ENCODE results near the gene CTAGE4. TPM values are rescaled to one million over a fixed set of nuclear protein-coding genes. Genes with fewer than 3 reads are reported as not detected.
"Not testable (repeated sequence)": the region's sequence is repeated elsewhere in the genome, so short reads cannot be mapped to it uniquely, and the experiment has no call there.

The CTAGE4 gene
- total and polyA plus RNA-seq, 9 of the 15 experiments (the other 6 are each of a cell fraction or from before 2014, with no cell fraction given): 0.04 to 0.17 (median 0.07) TPM; not detected in 5

GRCh38 chr7:144179165-144179479 lies 4.1 kb upstream of the CTAGE4 start:
- H3K9ac ChIP-seq (ENCODE audit: insufficient read depth in 1 of 2, low read depth in 2 of 2, low read length in 2 of 2); H3K36me3 ChIP-seq (ENCODE audit: control insufficient read depth, insufficient read depth, low read length); in situ Hi-C loops (cut with MboI); H3K4me2 ChIP-seq (ENCODE audit: insufficient read depth, low read length); H3K9me1 ChIP-seq (ENCODE audit: control insufficient read depth, insufficient read depth, low read length); FAIRE-seq; DNase-seq (ENCODE audit: extremely low read depth in 1 of 4, low spot score in 3 of 4); POLR2A ChIA-PET; CTCF ChIA-PET (ENCODE audit: low intra/inter-chr PET ratio); H2AFZ ChIP-seq (ENCODE audit: low read depth, low read length); H4K20me1 ChIP-seq (replicated peaks; ENCODE audit: control insufficient read depth, insufficient read depth, low read length); H3K79me2 ChIP-seq (ENCODE audit: control insufficient read depth, insufficient read depth, low read length); ATAC-seq; H3K4me1 ChIP-seq (replicated peaks in 1 of 2; ENCODE audit: control insufficient read depth in 2 of 2, insufficient read depth in 2 of 2, low read length in 2 of 2); H3K27ac ChIP-seq (ENCODE audit: extremely low read depth, low read depth, low read length); BruUV-seq (replicated peaks); H3K4me3 ChIP-seq; H3K27me3 ChIP-seq (ENCODE audit: control insufficient read depth in 2 of 2, insufficient read depth in 2 of 2, low read length in 2 of 2); H3K9me3 ChIP-seq (replicated peaks; ENCODE audit: control insufficient read depth, insufficient read depth, low read depth, low read length): not testable (repeated sequence)
- 0% methylated on average over 1 of the region's 2 CpGs for WGBS (ENCODE audit: insufficient coverage, low coverage, missing lambda C conversion rate)
- intact Hi-C loops (cut with micrococcal nuclease): loop anchor here (10.0 kb wide), 1 partner anchor 216 kb away; no protein-coding TSS in a partner anchor

- POLR2A ChIA-PET; DNase-seq (ENCODE audit: extremely low read depth in 1 of 4, low spot score in 3 of 4); H3K27me3 ChIP-seq (ENCODE audit: control insufficient read depth in 2 of 2, insufficient read depth in 2 of 2, low read length in 2 of 2); H3K4me3 ChIP-seq; H4K20me1 ChIP-seq (replicated peaks; ENCODE audit: control insufficient read depth, insufficient read depth, low read length); H3K4me2 ChIP-seq (ENCODE audit: insufficient read depth, low read length); H3K9me1 ChIP-seq (ENCODE audit: control insufficient read depth, insufficient read depth, low read length); H3K9ac ChIP-seq (ENCODE audit: insufficient read depth in 1 of 2, low read depth in 2 of 2, low read length in 2 of 2); H2AFZ ChIP-seq (ENCODE audit: low read depth, low read length); intact Hi-C loops (cut with micrococcal nuclease); H3K79me2 ChIP-seq (ENCODE audit: control insufficient read depth, insufficient read depth, low read length); BruUV-seq (replicated peaks); H3K36me3 ChIP-seq (ENCODE audit: control insufficient read depth, insufficient read depth, low read length); H3K9me3 ChIP-seq (replicated peaks; ENCODE audit: control insufficient read depth, insufficient read depth, low read depth, low read length); in situ Hi-C loops (cut with MboI); FAIRE-seq; CTCF ChIA-PET (ENCODE audit: low intra/inter-chr PET ratio); H3K4me1 ChIP-seq (replicated peaks in 1 of 2; ENCODE audit: control insufficient read depth in 2 of 2, insufficient read depth in 2 of 2, low read length in 2 of 2); H3K27ac ChIP-seq (ENCODE audit: extremely low read depth, low read depth, low read length): not testable (repeated sequence)
- no CpG with 5 or more reads among the region's 5 CpGs for WGBS (ENCODE audit: insufficient coverage, low coverage, missing lambda C conversion rate)
- ATAC-seq: peak; percentile 50; the same call in 2 of the 3 replicates
These were observed 4.6 kb downstream of the CTAGE4 start for GRCh38 chr7:144187848-144188247.

GRCh38 chr7:144188578-144189171 lies 5.4 kb downstream of the CTAGE4 start:
- BruUV-seq (replicated peaks); POLR2A ChIA-PET; H3K4me3 ChIP-seq; H3K36me3 ChIP-seq (ENCODE audit: control insufficient read depth, insufficient read depth, low read length); H2AFZ ChIP-seq (ENCODE audit: low read depth, low read length); H3K27ac ChIP-seq (ENCODE audit: extremely low read depth, low read depth, low read length); FAIRE-seq; H4K20me1 ChIP-seq (replicated peaks; ENCODE audit: control insufficient read depth, insufficient read depth, low read length); CTCF ChIA-PET (ENCODE audit: low intra/inter-chr PET ratio); H3K9ac ChIP-seq (ENCODE audit: insufficient read depth in 1 of 2, low read depth in 2 of 2, low read length in 2 of 2); H3K4me2 ChIP-seq (ENCODE audit: insufficient read depth, low read length); H3K79me2 ChIP-seq (ENCODE audit: control insufficient read depth, insufficient read depth, low read length); in situ Hi-C loops (cut with MboI); intact Hi-C loops (cut with micrococcal nuclease); H3K9me1 ChIP-seq (ENCODE audit: control insufficient read depth, insufficient read depth, low read length); H3K4me1 ChIP-seq (replicated peaks in 1 of 2; ENCODE audit: control insufficient read depth in 2 of 2, insufficient read depth in 2 of 2, low read length in 2 of 2); DNase-seq (ENCODE audit: extremely low read depth in 1 of 4, low spot score in 3 of 4); H3K9me3 ChIP-seq (replicated peaks; ENCODE audit: control insufficient read depth, insufficient read depth, low read depth, low read length); H3K27me3 ChIP-seq (ENCODE audit: control insufficient read depth in 2 of 2, insufficient read depth in 2 of 2, low read length in 2 of 2): not testable (repeated sequence)
- peak; percentile 57 for ATAC-seq
- no CpG with 5 or more reads among the region's 3 CpGs for WGBS (ENCODE audit: insufficient coverage, low coverage, missing lambda C conversion rate)

- H3K4me1 ChIP-seq (replicated peaks in 1 of 2; ENCODE audit: control insufficient read depth in 2 of 2, insufficient read depth in 2 of 2, low read length in 2 of 2); H3K4me2 ChIP-seq (ENCODE audit: insufficient read depth, low read length); CTCF ChIA-PET (ENCODE audit: low intra/inter-chr PET ratio); BruUV-seq (replicated peaks); H2AFZ ChIP-seq (ENCODE audit: low read depth, low read length); H3K9me1 ChIP-seq (ENCODE audit: control insufficient read depth, insufficient read depth, low read length); H3K79me2 ChIP-seq (ENCODE audit: control insufficient read depth, insufficient read depth, low read length); H3K27ac ChIP-seq (ENCODE audit: extremely low read depth, low read depth, low read length); in situ Hi-C loops (cut with MboI); DNase-seq (ENCODE audit: extremely low read depth in 1 of 4, low spot score in 3 of 4); H4K20me1 ChIP-seq (replicated peaks; ENCODE audit: control insufficient read depth, insufficient read depth, low read length); H3K9me3 ChIP-seq (replicated peaks; ENCODE audit: control insufficient read depth, insufficient read depth, low read depth, low read length); intact Hi-C loops (cut with micrococcal nuclease); H3K27me3 ChIP-seq (ENCODE audit: control insufficient read depth in 2 of 2, insufficient read depth in 2 of 2, low read length in 2 of 2); H3K4me3 ChIP-seq; H3K36me3 ChIP-seq (ENCODE audit: control insufficient read depth, insufficient read depth, low read length); FAIRE-seq; H3K9ac ChIP-seq (ENCODE audit: insufficient read depth in 1 of 2, low read depth in 2 of 2, low read length in 2 of 2); POLR2A ChIA-PET: not testable (repeated sequence)
- ATAC-seq: peak; percentile 16; the same call in 2 of the 3 replicates
- no CpG with 5 or more reads among the region's 11 CpGs for WGBS (ENCODE audit: insufficient coverage, low coverage, missing lambda C conversion rate)
These were observed 10.5 kb downstream of the CTAGE4 start for GRCh38 chr7:144193782-144194181.

Data from K562 (cell line).